DOHH2 (cell line): ENCODE results near the gene SLC15A2.
A peak's percentile ranks its signal among the peaks of the same experiment; 100 is the strongest.

Experiments
- H3F3A ChIP-seq: fragments of 200-600 bp; sonication (generic), shearing (Covaris generic); 2 replicates; pipeline ENCODE4 v1.6.0; 2016; ENCODE audit warnings: antibody characterized with exemption, mild to moderate bottlenecking; ENCODE audit not compliant: control insufficient read depth, insufficient read depth
- H3K27ac ChIP-seq: fragments of 200-600 bp; sonication (generic); 2 replicates; pipeline ENCODE4 v1.5.1; 2014; ENCODE audit warnings: low read depth, mild to moderate bottlenecking, low read length, moderate library complexity
- H3K27me3 ChIP-seq: fragments of 200-600 bp; sonication (generic); 2 replicates; pipeline ENCODE4 v1.6.1; 2014; ENCODE audit warnings: mild to moderate bottlenecking, low read length, mixed read lengths; ENCODE audit not compliant: control insufficient read depth
- H3K36me3 ChIP-seq: fragments of 200-600 bp; sonication (generic); 2 replicates; pipeline ENCODE4 v1.6.1; 2014; ENCODE audit warnings: mild to moderate bottlenecking, low read length, moderate library complexity, mixed read lengths; ENCODE audit not compliant: control insufficient read depth
- H3K4me1 ChIP-seq: fragments of 200-600 bp; sonication (generic); 2 replicates; pipeline ENCODE4 v1.6.1; 2014; ENCODE audit warnings: mild to moderate bottlenecking, low read length, mixed read lengths; ENCODE audit not compliant: control insufficient read depth
- H3K4me2 ChIP-seq: fragments of 200-600 bp; sonication (generic); 2 replicates; pipeline ENCODE4 v1.6.0; 2014; ENCODE audit warnings: mild to moderate bottlenecking, low read length, moderate library complexity
- H3K4me3 ChIP-seq: fragments of 200-600 bp; sonication (generic); 2 replicates; pipeline ENCODE4 v1.5.1; 2014; ENCODE audit warnings: mild to moderate bottlenecking, low read length, mixed read lengths
- H3K79me2 ChIP-seq: fragments of 200-600 bp; sonication (generic); 2 replicates; pipeline ENCODE4 v1.6.1; 2014; ENCODE audit warnings: mild to moderate bottlenecking, low read length, mixed read lengths; ENCODE audit not compliant: control insufficient read depth
- H3K9me2 ChIP-seq: fragments of 200-600 bp; sonication (generic); replicated peaks from 2 replicates; pipeline ENCODE4 v1.6.1; 2014; ENCODE audit warnings: mild to moderate bottlenecking, low read length, mixed read lengths; ENCODE audit not compliant: control insufficient read depth
- H3K9me3 ChIP-seq: fragments of 200-600 bp; sonication (generic); 2 replicates; pipeline ENCODE4 v1.6.1; 2014; ENCODE audit warnings: antibody characterized with exemption, low read length, mixed read lengths; ENCODE audit not compliant: control insufficient read depth, insufficient read depth
- H4K20me1 ChIP-seq: fragments of 200-600 bp; sonication (generic); 2 replicates; pipeline ENCODE4 v1.6.0; 2014; ENCODE audit warnings: low read depth, mild to moderate bottlenecking, antibody characterized with exemption, low read length, moderate library complexity; ENCODE audit not compliant: control insufficient read depth, insufficient read depth
- CTCF ChIP-seq: fragments of 200-600 bp; sonication (generic); IDR thresholded peaks from one replicate; pipeline ENCODE4 v1.5.1; 2014; ENCODE audit warnings: antibody characterized with exemption, mild to moderate bottlenecking, low read depth, low read length; ENCODE audit not compliant: poor library complexity, severe bottlenecking
- EZH2phosphoT487 ChIP-seq: fragments of 200-600 bp; sonication (generic); IDR thresholded peaks from 2 replicates; pipeline ENCODE4 v1.6.1; 2017; ENCODE audit warnings: borderline replicate concordance, mild to moderate bottlenecking, antibody characterized with exemption, low read length, moderate library complexity, mixed read lengths

The SLC15A2 gene

GRCh38 chr3:121985846-121986245 lies 91.6 kb downstream of the SLC15A2 start:
- Histone ChIP-seq H4K20me1 (no peaks in the 10 kb centered on the region), H3K9me2 (no peaks in the 10 kb centered on the region), H3K4me3 (no peak overlapping the region), H3K27ac (no peak overlapping the region), H3K4me2 (no peak overlapping the region), H3F3A (peaks cover 3% of the 10 kb centered on the region; the same call in 1 of the 2 replicates), H3K4me1 (peaks cover 30% of the 10 kb centered on the region), H3K36me3 (no peaks in the 10 kb centered on the region), H3K79me2 (no peaks in the 10 kb centered on the region), H3K9me3 (peaks cover 15% of the 10 kb centered on the region; the same call in 1 of the 2 replicates), H3K27me3 (no peaks in the 10 kb centered on the region)
- no peak for TF ChIP-seq EZH2phosphoT487
- TF ChIP-seq CTCF, result no peak

GRCh38 chr3:121988146-121988545 lies 93.9 kb downstream of the SLC15A2 start:
- no peak overlapping the region for H3K4me3 ChIP-seq
- H3K27ac ChIP-seq, result no peak overlapping the region
- H3K27me3 ChIP-seq, result no peaks in the 10 kb centered on the region
- H3K9me2 ChIP-seq, result no peaks in the 10 kb centered on the region
- H3K4me1 ChIP-seq, result peaks cover 39% of the 10 kb centered on the region
- no peaks in the 10 kb centered on the region for H4K20me1 ChIP-seq
- H3K9me3 ChIP-seq, result peaks cover 15% of the 10 kb centered on the region; the same call in 1 of the 2 replicates
- H3K4me2 ChIP-seq, result no peak overlapping the region
- peaks cover 6% of the 10 kb centered on the region; the same call in 1 of the 2 replicates for H3F3A ChIP-seq
- no peak for TF ChIP-seq CTCF
- TF ChIP-seq EZH2phosphoT487, result no peak
- H3K79me2 ChIP-seq, result no peaks in the 10 kb centered on the region
- peaks cover 9% of the 10 kb centered on the region for H3K36me3 ChIP-seq

GRCh38 chr3:121989943-121990342 lies 95.7 kb downstream of the SLC15A2 start:
- peaks cover 57% of the 10 kb centered on the region for H3K4me1 ChIP-seq
- TF ChIP-seq EZH2phosphoT487 (no peak), CTCF (peak; percentile 48)
- H3K4me2 ChIP-seq, result peak overlapping the region; percentile 74
- no peak overlapping the region for H3K4me3 ChIP-seq
- no peaks in the 10 kb centered on the region for H4K20me1 ChIP-seq
- H3K27ac ChIP-seq, result 0 out of 2 replicates have a peak overlapping the region, but pooled peaks have one; percentile 6
- no peaks in the 10 kb centered on the region for H3K9me3 ChIP-seq
- peaks cover 6% of the 10 kb centered on the region; the same call in 1 of the 2 replicates for H3F3A ChIP-seq
- H3K27me3 ChIP-seq, result no peaks in the 10 kb centered on the region
- no peaks in the 10 kb centered on the region for H3K9me2 ChIP-seq
- H3K36me3 ChIP-seq, result peaks cover 15% of the 10 kb centered on the region
- H3K79me2 ChIP-seq, result no peaks in the 10 kb centered on the region
